ENCODE results near the gene SNAI1.
"Not testable (repeated sequence)": the region's sequence is repeated elsewhere in the genome, so short reads cannot be mapped to it uniquely, and the experiment has no call there.

Gene SNAI1

DNA sequence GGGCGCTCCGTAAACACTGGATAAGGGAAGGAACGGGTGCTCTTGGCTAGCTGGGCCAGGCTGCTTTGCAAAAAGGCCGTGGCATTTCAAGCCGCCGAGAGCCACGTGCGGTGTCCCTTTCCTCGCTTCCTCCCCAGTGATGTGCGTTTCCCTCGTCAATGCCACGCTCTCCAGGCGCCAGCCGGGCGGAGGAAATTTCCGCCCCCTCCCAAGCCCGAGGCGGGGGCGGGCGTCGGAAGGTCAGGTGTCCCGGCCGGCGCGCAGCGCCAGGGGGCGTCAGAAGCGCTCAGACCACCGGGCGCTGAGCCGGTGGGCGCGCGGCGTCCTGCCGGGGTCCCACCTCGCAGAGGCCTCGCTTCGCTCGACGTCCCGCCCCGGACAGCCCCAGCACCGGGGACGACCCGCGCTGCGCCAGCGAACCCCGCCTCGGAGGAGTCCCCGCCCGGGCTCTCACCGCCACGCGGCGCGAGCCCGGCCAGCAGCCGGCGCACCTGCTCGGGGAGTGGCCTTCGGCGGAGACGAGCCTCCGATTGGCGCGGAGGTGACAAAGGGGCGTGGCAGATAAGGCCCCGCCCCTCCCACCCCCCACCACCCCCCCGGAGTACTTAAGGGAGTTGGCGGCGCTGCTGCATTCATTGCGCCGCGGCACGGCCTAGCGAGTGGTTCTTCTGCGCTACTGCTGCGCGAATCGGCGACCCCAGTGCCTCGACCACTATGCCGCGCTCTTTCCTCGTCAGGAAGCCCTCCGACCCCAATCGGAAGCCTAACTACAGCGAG, at the start of gene SNAI1:
SNAI1 (plus strand) TSS at position 635 of the 777 bp plus-strand sequence; CDS start at position 715, 80 bp downstream.
- peak; percentile 86 for DNase-seq

DNA sequence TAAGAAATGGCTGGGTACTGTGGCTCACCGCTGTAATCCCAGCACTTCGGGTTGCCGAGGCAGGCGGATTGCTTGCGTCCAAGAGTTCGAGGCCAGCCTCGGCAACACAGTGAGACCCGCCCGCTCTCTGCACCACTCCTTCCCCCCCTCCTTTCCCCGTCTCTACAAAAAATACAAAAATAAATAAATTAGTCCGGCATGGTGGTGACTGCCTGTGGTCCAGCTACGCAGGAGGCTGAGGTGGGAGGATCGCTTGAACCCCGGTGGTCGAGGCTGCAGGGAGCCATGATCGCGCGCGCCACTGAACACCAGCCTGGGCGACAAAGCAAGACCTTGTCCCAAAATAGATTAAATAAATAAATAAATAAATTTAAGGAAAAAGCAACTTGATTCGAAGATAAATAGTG, 47.0 kb upstream of the SNAI1 start:
- DNase-seq = peak; percentile 20

DNA sequence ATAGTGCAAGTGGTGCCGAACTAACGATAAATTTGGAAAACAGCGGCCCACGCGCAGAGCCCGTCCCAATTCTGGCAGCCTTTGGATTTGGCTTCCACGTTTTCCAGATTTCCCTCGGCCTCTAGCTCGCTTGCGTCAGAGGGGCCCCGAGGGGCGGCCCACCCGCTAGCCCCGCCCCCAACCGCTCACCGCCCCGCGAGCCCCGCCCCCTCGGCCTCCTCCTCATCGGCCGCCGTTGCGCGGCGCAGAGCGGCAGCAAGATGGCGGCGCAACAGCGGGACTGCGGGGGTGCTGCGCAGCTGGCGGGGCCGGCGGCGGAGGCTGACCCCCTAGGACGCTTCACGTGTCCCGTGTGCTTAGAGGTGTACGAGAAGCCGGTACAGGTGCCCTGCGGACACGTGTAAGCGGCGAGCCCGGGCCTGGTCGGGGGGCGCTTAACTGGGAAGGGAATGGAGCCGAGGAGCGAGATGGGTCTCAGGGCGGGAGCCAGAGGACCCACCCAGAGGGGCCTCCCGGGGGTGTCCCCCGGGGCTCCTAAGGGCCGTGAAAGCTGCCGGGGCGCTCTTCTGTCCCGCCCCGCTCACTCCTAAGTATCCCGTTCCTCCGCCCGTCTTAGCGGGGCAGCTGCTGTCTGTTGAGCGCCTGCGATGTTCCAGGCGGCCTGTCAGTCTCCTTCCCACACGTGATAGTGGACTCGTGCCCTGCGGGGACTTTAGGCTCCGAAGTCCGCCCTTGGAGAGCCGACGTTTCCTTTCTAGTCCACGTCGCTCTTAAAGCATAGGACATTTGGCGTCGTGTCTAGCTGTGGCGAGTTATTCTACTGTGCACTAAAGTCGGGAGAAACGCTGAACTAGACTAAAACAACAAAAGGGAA, 46.4 kb upstream of the SNAI1 start, which contains the start of gene RNF114:
RNF114 (plus strand) TSS at position 245 of the 874 bp plus-strand sequence; CDS start at position 261, 16 bp downstream.
- DNase-seq = peak; percentile 94

DNA sequence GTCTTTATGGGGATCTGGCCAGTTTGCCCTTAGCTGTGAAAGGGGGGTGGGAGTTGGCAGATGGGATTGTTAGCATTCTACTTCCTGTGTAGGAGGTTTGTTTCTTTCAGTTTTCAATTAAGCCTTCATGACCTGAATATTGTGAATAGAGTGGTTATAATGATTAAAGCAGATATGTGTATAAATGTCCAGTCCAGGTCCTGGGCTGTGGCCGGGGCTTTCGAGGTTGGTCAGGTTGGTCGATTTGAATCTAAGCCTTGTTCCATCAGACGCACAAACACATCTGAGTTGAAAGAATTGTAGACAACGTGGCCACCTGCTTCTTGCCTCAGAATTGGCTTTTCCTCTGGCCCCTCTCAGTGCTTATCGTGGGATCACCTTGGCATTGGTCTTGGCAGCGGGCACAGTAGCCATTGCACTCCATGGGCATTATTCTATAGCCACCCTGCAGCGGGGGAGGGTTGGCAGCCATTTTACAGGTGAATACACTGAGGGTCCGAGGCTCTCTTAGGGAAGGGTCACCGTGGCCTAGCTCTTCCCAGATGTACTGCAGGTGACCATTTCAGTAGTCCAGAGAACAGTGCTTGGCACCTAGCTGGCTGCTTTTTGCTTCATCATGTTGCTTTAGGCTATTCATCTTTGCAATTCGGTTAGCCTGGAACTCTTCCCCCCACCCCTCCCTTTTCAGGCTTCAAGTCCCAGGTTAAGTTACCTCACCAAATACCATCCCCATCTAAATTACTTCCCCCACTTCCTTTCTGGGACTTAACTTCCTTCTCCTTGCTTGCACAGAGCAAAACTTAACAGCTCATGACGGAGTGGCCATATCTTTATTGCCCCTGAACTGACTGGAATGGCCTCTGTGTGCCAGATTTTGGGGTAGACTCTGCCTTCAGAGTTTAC, 45.5 kb upstream of the SNAI1 start:
- DNase-seq = no peak

DNA sequence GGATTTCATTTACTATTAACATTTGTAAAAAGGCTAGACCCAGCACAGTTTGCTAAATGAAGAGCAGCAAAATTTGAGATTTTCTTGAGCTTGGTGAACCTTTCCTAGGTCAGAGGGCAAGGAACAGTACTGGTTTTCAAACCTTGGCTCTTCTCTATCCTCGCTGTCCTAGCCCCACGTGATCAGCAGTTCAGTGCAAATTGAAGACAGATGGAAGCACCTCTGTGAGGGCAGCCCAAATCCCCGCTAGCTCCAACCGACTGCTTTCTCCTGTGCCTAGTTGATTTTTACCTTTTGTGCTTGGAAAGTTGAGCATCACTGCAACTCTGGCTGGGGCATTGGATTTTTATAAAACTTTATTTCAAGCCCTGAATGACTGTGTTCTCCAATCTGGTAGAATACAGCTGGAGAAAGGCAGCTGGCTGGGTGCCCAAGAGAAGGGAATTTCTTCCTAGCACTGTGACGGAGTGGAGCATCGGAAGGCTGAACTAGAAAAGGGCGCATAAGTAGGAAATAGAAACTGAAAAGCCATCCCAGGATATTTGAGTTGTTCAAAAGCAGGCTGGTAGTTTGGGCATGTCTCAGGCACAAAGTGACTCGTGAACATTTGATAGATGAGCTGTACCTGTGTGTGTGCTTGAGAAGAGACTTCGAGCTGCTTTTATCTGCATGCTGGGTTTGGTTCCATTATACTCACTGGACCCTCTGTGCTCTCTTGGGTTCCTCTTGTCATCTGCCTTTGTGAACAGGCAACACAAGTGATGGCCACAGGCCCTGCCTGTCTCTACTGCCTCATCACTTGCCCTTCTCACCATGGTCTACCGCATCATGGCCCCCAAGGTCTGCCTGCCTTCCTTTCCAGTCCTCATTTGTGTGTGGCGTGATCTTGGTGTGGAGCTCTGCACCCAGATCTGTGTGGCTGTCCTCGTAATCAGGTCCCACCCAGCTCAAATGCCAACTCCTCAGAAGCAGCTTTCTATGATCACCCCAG, 44.3 kb upstream of the SNAI1 start:
- DNase-seq = no peak

DNA sequence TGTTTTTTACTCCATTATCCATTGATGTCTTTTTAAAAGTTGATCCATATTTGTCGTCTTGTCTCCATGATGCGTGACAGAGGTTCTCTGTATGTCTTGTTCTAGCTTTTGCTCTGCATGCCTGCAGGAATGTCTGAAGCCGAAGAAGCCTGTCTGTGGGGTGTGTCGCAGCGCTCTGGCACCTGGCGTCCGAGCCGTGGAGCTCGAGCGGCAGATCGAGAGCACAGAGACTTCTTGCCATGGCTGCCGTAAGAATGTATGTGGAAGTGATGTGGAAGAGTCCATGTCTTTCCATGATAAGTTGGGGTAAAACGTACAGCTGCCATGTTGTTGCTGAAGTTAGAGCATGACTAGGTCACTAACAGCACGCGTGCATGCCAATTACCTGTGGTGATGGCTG, 41.3 kb upstream of the SNAI1 start:
- DNase-seq = no peak

DNA sequence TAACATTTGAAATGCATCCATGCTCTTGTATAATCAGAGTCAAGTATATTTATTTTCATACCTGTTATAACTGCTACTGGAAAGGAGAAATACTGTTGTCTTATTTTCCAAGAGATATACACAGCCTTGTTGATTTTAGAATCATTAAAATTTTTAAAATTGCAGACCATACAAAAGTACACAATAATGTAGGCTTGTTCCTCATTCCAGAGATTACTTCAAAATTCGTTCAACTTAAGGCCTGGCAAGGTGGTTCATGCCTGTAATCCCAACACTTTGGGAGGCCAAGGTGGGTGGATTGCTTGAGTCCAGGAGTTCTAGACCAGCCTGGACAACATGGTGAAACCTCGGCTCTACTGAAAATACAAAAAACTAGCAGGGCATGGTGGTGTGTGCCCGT, 40.5 kb upstream of the SNAI1 start:
- DNase-seq = no peak

DNA sequence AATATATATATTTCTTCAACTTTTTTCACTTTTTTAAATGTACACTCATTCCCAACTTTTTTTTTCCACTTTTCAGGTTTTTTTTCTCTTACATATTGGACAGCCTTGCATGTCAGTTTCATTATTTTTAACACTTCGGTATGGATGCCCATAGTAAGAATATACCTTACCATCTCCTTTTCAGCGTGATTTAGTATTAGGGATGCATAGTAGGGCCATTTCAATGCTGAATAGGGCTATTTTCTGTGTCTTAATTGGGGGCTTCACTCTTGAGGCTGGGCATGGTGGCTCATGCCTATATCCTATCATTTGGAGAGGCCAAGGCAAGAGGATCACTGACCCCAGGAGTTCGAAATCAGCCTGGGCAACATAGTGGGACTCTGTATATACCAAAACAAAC, 39.8 kb upstream of the SNAI1 start:
- DNase-seq = no peak

DNA sequence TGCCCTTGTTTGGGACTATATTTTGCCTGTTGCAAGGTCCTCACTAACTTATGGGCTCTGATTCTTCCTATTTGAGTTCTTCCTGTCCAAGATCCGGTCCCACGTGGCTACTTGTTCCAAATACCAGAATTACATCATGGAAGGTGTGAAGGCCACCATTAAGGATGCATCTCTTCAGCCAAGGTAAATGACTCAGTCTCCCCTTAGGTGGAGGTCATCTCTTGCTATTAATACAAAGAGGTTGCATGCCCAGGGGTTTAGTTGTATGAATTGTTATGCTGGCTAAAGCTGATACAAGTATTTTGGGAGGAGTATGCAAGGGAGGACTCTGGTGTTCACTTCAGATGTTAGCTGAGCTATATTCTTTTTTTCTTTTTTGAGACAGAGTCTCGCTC, 37.5 kb upstream of the SNAI1 start:
- DNase-seq = no peak

DNA sequence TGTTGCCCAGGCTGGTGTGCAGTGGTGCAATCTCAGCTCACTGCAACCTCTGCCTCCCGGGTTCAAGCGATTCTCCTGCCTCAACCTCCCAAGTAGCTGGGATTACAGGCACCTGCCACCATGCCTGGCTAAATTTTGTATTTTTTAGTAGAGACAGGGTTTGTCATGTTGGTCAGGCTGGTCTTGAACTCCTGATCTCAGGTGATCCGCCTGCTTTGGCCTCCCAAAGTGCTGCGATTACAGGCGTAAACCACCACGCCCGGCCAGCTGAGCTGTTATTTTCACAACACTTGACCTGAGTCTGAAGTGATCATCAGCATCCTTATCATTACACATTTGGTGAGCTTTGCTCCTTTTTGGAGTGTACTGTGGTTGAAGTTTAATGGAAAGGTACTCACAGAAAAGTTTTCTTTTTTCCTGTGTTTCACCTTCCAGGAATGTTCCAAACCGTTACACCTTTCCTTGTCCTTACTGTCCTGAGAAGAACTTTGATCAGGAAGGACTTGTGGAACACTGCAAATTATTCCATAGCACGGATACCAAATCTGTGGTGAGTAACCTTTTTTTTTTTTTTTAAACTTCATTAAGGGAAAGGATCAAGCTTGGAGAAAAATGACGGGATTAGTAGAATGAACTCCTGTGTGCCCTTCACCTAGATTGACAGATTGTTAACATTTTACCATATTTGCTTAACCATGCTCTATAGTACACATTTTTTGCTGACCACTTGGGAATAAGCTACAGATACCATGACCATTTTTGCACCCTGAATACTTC, 36.9 kb upstream of the SNAI1 start:
- DNase-seq = no peak

DNA sequence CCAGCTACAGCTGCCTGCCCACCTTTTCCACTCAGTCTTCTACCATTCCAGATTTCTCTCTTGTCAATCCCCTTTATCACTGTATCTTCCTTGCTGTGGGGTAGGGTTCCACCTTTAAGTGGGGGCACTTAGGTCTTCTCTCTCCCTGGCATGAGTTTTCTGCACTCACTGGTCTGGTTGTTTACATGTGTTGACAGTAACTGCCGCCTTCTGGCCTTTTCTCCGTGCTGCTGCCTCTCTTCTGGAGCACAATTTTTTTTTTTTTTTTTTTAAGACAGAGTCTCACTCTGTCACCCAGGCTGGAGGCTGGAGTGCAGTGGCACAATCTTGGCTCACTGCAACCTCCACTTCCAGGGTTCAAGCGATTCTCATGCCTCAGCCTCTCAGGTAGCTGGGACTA, 34.6 kb upstream of the SNAI1 start:
- no peak for DNase-seq

DNA sequence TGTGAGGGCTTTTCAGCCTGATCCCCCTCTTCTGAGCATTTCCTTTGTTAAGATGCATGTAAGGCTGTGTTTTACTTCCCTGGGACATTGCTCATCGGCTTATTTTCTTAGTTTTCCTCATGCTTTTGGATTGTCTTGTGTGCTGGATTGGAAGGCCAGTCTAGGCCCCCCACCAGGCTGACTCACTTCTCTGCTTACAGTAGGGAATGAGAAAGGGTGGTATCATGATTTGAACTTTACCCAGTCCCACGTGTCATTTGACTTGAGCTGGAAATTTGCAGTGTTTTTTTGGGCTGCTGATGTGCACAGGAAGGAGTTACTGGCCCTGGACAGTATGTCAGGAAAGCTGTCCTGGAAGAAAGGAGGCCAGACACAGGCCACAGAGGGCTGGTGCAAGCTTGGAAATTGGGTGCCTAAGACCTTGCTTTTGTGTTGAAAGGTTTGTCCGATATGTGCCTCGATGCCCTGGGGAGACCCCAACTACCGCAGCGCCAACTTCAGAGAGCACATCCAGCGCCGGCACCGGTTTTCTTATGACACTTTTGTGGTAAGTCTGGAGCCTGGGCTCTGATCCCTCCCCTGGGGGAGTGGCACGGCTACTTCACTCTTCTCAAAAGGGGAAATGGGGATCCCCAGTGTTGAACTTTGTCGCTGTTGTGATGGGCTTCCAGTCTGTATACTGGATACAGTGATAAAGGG, 33.8 kb upstream of the SNAI1 start:
- no peak for DNase-seq

DNA sequence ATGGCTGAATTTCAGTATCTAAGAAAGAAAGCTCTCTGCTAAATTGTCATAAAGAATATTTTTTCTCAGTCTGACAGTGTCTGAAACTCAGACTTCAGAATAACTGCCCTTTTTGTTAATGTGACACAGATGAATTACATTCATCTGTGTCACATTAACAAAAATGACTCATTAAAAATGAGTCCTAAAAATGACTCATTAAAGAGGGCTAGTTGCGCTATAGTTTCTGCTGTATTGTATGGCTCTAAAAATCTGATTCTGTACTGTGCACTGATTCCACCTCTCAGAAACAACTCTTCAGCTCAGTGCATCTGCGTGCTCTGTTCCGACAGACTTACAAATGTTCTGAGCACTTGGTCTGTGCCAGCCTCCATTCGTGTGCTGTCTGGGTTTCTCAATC, 31.6 kb upstream of the SNAI1 start:
- DNase-seq = no peak

DNA sequence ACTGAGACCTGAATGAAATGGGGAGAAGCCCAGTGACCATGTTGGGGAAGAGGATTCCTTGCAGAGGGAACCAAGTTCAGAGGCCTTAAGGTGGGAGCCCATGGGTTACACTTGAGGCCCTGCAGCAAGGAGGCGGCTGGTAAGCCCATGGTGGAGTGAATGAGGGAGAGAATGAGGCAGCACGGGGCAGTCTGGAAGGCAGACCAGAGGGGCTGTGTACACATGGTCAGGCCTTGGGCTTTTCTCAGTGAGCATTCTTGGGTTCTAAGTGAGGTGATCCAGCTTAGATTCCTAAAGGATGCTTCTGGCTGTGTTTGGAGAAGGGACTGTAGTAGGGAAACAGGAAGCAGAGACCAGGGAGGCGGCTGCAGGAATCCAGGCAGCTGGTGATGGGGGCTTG, 27.6 kb upstream of the SNAI1 start:
- no peak for DNase-seq

DNA sequence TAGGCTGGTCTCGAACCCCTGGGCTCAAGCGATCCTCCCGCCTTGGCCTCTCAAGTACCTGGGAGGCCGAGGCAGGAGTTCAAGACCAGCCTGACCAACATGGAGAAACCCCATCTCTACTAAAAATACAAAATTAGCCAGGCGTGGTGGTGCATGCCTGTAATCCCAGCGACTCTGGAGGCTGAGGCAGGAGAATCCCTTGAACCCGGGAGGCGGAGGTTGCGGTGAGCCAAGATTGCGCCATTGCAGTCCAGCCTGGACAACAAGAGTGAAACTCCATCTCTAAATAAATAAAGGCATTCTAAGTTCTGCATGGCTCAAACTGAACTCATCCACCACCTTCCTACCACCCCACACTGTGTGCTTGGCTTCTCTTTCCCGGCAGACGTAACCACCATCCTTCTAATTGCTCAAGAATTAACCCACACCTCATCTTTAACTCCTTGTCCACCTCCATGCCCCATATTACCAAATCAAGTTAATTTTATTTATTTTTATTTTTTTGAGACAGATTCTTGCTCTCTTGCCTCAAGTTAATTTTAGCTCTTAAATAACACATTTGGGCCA, 26.9 kb upstream of the SNAI1 start:
- DNase-seq = not testable (repeated sequence)

DNA sequence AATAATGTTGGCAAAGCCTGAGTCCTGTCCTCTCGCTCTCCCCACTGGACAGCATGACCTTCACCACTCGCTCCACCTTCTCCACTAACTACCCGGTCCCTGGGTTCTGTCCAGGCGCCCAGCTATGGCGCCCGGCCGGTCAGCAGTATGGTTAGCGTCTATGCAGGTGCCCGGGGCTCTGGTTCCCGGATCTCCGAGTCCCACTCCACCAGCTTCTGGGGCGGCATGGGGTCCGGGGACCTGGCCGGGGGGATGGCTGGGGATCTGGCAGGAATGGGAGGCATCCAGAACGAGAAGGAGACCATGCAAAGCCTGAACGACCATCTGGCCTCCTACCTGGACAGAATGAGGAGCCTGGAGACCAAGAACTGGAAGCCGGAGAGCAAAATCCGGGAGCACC, 26.1 kb upstream of the SNAI1 start:
- no peak for DNase-seq

DNA sequence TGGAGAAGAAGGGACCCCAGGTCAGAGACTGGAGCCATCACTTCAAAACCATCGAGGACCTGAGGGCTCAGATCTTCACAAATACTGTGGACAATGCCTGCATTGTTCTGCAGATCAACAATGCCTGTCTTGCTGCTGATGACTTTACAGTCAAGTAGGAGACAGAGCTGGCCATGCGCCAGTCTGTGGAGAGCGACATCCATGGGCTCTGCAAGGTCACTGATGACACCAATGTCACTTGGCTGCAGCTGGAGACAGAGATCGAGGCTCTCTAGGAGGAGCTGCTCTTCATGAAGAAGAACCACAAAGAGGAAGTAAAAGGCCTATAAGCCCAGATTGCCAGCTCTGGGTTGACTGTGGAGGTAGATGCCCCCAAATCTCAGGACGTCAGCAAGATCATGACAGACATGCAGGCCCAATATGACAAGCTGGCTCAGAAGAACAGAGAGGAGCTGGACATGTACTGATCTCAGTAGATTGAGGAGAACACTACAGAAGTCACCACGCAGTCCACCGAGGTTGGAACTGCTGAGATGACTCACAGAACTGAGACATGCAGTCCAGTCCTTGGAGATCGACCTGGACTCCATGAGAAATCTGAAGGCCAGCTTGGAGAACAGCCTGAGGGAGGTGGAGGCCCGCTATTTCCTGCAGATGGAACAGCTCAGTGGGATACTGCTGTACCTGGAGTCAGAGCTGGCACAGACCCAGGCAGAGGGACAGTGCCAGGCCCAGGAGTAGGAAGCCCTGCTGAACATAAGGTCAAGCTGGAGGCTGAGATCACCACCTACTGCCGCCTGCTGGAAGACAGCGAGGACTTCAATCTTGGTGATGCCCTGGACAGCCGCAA, 25.5 kb upstream of the SNAI1 start:
- not testable (repeated sequence) for DNase-seq

DNA sequence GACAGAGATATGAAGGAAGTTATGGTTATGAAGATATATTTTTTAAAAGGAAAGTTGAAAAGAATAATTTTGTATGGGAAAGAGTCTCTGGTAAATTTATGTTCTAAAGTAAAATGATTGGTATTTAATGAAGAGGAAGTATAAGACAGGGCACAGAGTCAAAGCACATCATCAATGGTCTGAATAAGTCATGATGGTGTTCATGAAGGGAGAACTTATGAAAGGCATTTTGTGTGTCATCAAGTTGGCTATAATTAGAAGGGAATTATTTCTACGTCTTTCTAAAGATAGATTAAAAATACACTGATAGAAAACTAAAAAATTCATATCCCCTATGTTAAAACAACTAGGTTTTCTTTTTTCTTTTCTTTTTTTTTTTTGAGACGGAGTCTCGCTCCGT, 21.4 kb upstream of the SNAI1 start:
- DNase-seq = no peak

Measured in activated CD4-positive, alpha-beta T cell treated with anti-CD3 and anti-CD28 coated beads for 48 hours (primary cell).